ENCODE data around the gene NDUFS6. TPM values are rescaled to one million over a fixed set of nuclear protein-coding genes. Genes with fewer than 3 reads are reported as not detected.

Gene NDUFS6
- total RNA-seq, 1 donor from 2014 or later, result 69.2 TPM

- peaks cover 38% of the 10 kb centered on the region for H3K27me3 ChIP-seq (ENCODE audit: control insufficient read depth, insufficient read depth, low read length)
- no peak for DNase-seq (ENCODE audit: low read depth)
- H3K36me3 ChIP-seq (ENCODE audit: control insufficient read depth, insufficient read depth, low read length), result no peaks in the 10 kb centered on the region
- no peak for TF ChIP-seq CTCF (IDR thresholded peaks at IDR 0.05; ENCODE audit: insufficient read depth, low read length, poor library complexity, severe bottlenecking)
- H3K4me3 ChIP-seq (ENCODE audit: low read depth, low read length), result no peak overlapping the region
Observed at GRCh38 chr5:1781726-1782384, 19.4 kb upstream of the NDUFS6 start.

GRCh38 chr5:1782385-1783215 lies 18.6 kb upstream of the NDUFS6 start:
- no peak overlapping the region for H3K4me3 ChIP-seq (ENCODE audit: low read depth, low read length)
- DNase-seq (ENCODE audit: low read depth), result no peak
- peaks cover 40% of the 10 kb centered on the region for H3K27me3 ChIP-seq (ENCODE audit: control insufficient read depth, insufficient read depth, low read length)
- H3K36me3 ChIP-seq (ENCODE audit: control insufficient read depth, insufficient read depth, low read length), result no peaks in the 10 kb centered on the region
- no peak for TF ChIP-seq CTCF (IDR thresholded peaks at IDR 0.05; ENCODE audit: insufficient read depth, low read length, poor library complexity, severe bottlenecking)

- no peak overlapping the region for H3K4me3 ChIP-seq (ENCODE audit: low read depth, low read length)
- peaks cover 34% of the 10 kb centered on the region for H3K27me3 ChIP-seq (ENCODE audit: control insufficient read depth, insufficient read depth, low read length)
- no peaks in the 10 kb centered on the region for H3K36me3 ChIP-seq (ENCODE audit: control insufficient read depth, insufficient read depth, low read length)
- no peak for TF ChIP-seq CTCF (IDR thresholded peaks at IDR 0.05; ENCODE audit: insufficient read depth, low read length, poor library complexity, severe bottlenecking)
- no peak for DNase-seq (ENCODE audit: low read depth)
Observed at GRCh38 chr5:1783216-1783554, 18.0 kb upstream of the NDUFS6 start.

- DNase-seq (ENCODE audit: low read depth), result no peak
- Histone ChIP-seq H3K4me3 (ENCODE audit: low read depth, low read length) (no peak overlapping the region), H3K36me3 (ENCODE audit: control insufficient read depth, insufficient read depth, low read length) (no peaks in the 10 kb centered on the region), H3K27me3 (ENCODE audit: control insufficient read depth, insufficient read depth, low read length) (peaks cover 29% of the 10 kb centered on the region)
- no peak for TF ChIP-seq CTCF (IDR thresholded peaks at IDR 0.05; ENCODE audit: insufficient read depth, low read length, poor library complexity, severe bottlenecking)
Observed at GRCh38 chr5:1784197-1785050, 16.8 kb upstream of the NDUFS6 start.

- H3K36me3 ChIP-seq (ENCODE audit: control insufficient read depth, insufficient read depth, low read length), result no peaks in the 10 kb centered on the region
- no peak for DNase-seq (ENCODE audit: low read depth)
- H3K4me3 ChIP-seq (ENCODE audit: low read depth, low read length), result no peak overlapping the region
- H3K27me3 ChIP-seq (ENCODE audit: control insufficient read depth, insufficient read depth, low read length), result peaks cover 23% of the 10 kb centered on the region
- TF ChIP-seq CTCF (IDR thresholded peaks at IDR 0.05; ENCODE audit: insufficient read depth, low read length, poor library complexity, severe bottlenecking), result no peak
Observed at GRCh38 chr5:1785062-1785461, 16.1 kb upstream of the NDUFS6 start.
